ENCODE data around the gene NDUFS1.

DNA sequence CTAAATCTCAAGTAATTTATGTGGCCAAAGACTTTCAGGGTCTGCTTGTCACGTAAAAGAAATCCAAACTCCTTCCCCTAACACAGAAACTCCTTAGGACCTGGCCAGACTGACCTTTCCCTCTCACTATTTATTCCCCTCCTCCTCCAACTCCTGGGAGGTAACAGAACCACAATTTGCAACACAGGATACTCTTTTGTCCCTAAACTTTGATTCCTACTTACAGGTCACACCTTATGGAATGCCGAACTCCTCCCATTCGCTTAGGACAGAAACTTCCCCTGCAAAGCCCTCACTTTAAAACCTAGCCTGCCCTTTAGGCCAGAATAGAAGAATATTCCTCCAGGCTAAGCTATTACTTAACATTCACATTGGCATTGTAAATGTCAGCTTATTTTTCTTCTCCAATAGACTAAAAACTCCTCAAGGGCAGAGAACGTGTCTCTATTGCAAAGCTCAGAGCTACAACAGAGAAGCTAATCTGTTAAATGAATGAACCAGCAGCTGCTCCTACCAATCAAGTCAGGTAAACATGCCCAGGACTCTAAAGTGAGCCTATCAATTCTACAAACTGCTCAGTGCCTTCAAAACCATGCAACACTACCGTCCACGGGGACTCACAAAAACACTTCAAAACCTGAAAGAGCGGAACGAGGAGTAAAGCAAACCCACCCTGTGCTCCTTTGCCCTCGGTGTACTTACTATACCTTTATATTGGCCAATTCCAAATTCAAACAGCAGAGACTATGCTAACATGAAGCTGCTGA is 79.4 kb downstream of the NDUFS1 start:
- TF ChIP-seq, protein P1, sequence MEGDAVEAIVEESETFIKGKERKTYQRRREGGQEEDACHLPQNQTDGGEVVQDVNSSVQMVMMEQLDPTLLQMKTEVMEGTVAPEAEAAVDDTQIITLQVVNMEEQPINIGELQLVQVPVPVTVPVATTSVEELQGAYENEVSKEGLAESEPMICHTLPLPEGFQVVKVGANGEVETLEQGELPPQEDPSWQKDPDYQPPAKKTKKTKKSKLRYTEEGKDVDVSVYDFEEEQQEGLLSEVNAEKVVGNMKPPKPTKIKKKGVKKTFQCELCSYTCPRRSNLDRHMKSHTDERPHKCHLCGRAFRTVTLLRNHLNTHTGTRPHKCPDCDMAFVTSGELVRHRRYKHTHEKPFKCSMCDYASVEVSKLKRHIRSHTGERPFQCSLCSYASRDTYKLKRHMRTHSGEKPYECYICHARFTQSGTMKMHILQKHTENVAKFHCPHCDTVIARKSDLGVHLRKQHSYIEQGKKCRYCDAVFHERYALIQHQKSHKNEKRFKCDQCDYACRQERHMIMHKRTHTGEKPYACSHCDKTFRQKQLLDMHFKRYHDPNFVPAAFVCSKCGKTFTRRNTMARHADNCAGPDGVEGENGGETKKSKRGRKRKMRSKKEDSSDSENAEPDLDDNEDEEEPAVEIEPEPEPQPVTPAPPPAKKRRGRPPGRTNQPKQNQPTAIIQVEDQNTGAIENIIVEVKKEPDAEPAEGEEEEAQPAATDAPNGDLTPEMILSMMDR (IDR thresholded peaks at IDR 0.05; ENCODE audit: control extremely low read depth in 1 of 3, insufficient read depth in 1 of 3, low read depth in 1 of 3, low read length in 3 of 3) = no peak
- TF ChIP-seq, protein P2, sequence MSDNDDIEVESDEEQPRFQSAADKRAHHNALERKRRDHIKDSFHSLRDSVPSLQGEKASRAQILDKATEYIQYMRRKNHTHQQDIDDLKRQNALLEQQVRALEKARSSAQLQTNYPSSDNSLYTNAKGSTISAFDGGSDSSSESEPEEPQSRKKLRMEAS (IDR thresholded peaks at IDR 0.05) = no peak

Measured in H1 (cell line).